WTC11 (cell line): ENCODE results near the gene C11orf42. TPM values are rescaled to one million over a fixed set of nuclear protein-coding genes. Genes with fewer than 3 reads are reported as not detected.

Experiments
- ATAC-seq: fragments of 200-7000 bp; cut with Tn5 transposase; 2 replicates; pipeline ENCODE4 v1.10.0; 2021; ENCODE audit warnings: mild to moderate bottlenecking, moderate library complexity
- CTCF ChIA-PET: fragments of 300-600 bp; sonication (Branson Sonifier 250); formaldehyde crosslinking; loops from one replicate; lab custom pipeline; 2021; ENCODE audit warnings: antibody characterized with exemption; lab: Charles Lee
- POLR2A ChIA-PET: fragments of 350-600 bp; sonication (Branson Sonifier 250); formaldehyde crosslinking; loops from one replicate; lab custom pipeline; 2021; ENCODE audit warnings: antibody characterized with exemption; lab: Charles Lee
- DNase-seq: peaks from one replicate; pipeline ENCODE4 v3.0.0; 2021; ENCODE audit warnings: low spot score
- H3K27ac Mint-ChIP-seq: 2 replicates; pipeline ENCODE4 v1.8.0; 2021; ENCODE audit warnings: mixed read lengths
- H3K27me3 Mint-ChIP-seq: 2 replicates; pipeline ENCODE4 v1.8.0; 2021; ENCODE audit warnings: low read depth, mild to moderate bottlenecking, moderate library complexity, mixed read lengths
- H3K36me3 Mint-ChIP-seq: 2 replicates; pipeline ENCODE4 v1.8.0; 2021; ENCODE audit warnings: mixed read lengths
- H3K4me1 Mint-ChIP-seq: 2 replicates; pipeline ENCODE4 v1.8.0; 2022; ENCODE audit warnings: mixed read lengths
- H3K4me3 Mint-ChIP-seq: 2 replicates; pipeline ENCODE4 v1.8.0; 2021; ENCODE audit warnings: mild to moderate bottlenecking, moderate library complexity, mixed read lengths
- H3K9me3 Mint-ChIP-seq: 2 replicates; pipeline ENCODE4 v1.8.0; 2021; ENCODE audit warnings: mixed read lengths
- AFF4 ChIP-seq: sonication (generic); formaldehyde crosslinking; IDR thresholded peaks from 2 replicates; pipeline ENCODE4 v1.8.1; 2023; ENCODE audit warnings: mild to moderate bottlenecking, missing genetic modification reagents, borderline replicate concordance
- ATF2 ChIP-seq: sonication (generic); formaldehyde crosslinking; IDR thresholded peaks from 2 replicates; pipeline ENCODE4 v1.8.1; 2022; ENCODE audit warnings: low read depth, missing genetic modification reagents, borderline replicate concordance
- CBFB ChIP-seq: sonication (generic); formaldehyde crosslinking; IDR thresholded peaks from 2 replicates; pipeline ENCODE4 v1.8.1; 2022; ENCODE audit warnings: mild to moderate bottlenecking, low read depth, missing genetic modification reagents
- EMX1 ChIP-seq: fragments of 250-450 bp; sonication (Bioruptor Pico); IDR thresholded peaks from 2 replicates; pipeline ENCODE4 v1.8.0; 2021; ENCODE audit warnings: mild to moderate bottlenecking
- FOXJ3 ChIP-seq: sonication (generic); formaldehyde crosslinking; IDR thresholded peaks from 2 replicates; pipeline ENCODE4 v1.9.0; 2021; ENCODE audit warnings: missing genetic modification reagents, mild to moderate bottlenecking, borderline replicate concordance
- GABPB1 ChIP-seq: sonication (generic); formaldehyde crosslinking; IDR thresholded peaks from 2 replicates; pipeline ENCODE4 v1.8.1; 2023; ENCODE audit warnings: mild to moderate bottlenecking, missing genetic modification reagents
- OVOL2 ChIP-seq: fragments of 250-450 bp; sonication (Bioruptor Pico); IDR thresholded peaks from 2 replicates; pipeline ENCODE4 v1.9.0; 2021; ENCODE audit warnings: mild to moderate bottlenecking, borderline replicate concordance
- SMAD3 ChIP-seq: sonication (generic); formaldehyde crosslinking; IDR thresholded peaks from 2 replicates; pipeline ENCODE4 v1.8.0; 2022; ENCODE audit warnings: missing genetic modification reagents, mild to moderate bottlenecking, borderline replicate concordance
- SMAD4 ChIP-seq: sonication (generic); formaldehyde crosslinking; IDR thresholded peaks from 2 replicates; pipeline ENCODE4 v1.8.0; 2022; ENCODE audit warnings: mild to moderate bottlenecking, missing genetic modification reagents
- SOX15 ChIP-seq: fragments of 250-450 bp; sonication (Bioruptor Pico); IDR thresholded peaks from 2 replicates; pipeline ENCODE4 v1.9.0; 2021; ENCODE audit warnings: mild to moderate bottlenecking
- SP1 ChIP-seq: sonication (generic); formaldehyde crosslinking; conservative IDR thresholded peaks from 2 replicates; pipeline ENCODE4 v1.8.1; 2022; ENCODE audit warnings: missing genetic modification reagents
- ZNF281 ChIP-seq: sonication (generic); formaldehyde crosslinking; IDR thresholded peaks from 2 replicates; pipeline ENCODE4 v1.8.0; 2023; ENCODE audit warnings: mild to moderate bottlenecking, missing genetic modification reagents
- ZNF416 ChIP-seq: fragments of 250-450 bp; sonication (Bioruptor Pico); IDR thresholded peaks from 2 replicates; pipeline ENCODE4 v1.9.0; 2021; ENCODE audit warnings: mild to moderate bottlenecking, inconsistent platforms
- ZNF532 ChIP-seq: fragments of 250-450 bp; sonication (Bioruptor Pico); IDR thresholded peaks from 2 replicates; pipeline ENCODE4 v1.9.0; 2021; ENCODE audit warnings: mild to moderate bottlenecking, borderline replicate concordance
- total RNA-seq: library from RNA; stranded (reverse); gene quantifications from 3 replicates; pipeline ENCODE4 v1.2.3, GENCODE V29; 2021
- TF ChIP-seq, protein P1 (sequence below): fragments of 250-450 bp; sonication (Bioruptor Pico); IDR thresholded peaks from 2 replicates; pipeline ENCODE4 v1.9.0; 2021; ENCODE audit warnings: mild to moderate bottlenecking
- TF ChIP-seq, protein P2 (sequence below): sonication (generic); formaldehyde crosslinking; IDR thresholded peaks from 2 replicates; pipeline ENCODE4 v1.8.0; 2022; ENCODE audit warnings: mild to moderate bottlenecking, missing genetic modification reagents

C11orf42 gene
- total RNA-seq, 1 experiment from 2014 or later = not detected

DNA sequence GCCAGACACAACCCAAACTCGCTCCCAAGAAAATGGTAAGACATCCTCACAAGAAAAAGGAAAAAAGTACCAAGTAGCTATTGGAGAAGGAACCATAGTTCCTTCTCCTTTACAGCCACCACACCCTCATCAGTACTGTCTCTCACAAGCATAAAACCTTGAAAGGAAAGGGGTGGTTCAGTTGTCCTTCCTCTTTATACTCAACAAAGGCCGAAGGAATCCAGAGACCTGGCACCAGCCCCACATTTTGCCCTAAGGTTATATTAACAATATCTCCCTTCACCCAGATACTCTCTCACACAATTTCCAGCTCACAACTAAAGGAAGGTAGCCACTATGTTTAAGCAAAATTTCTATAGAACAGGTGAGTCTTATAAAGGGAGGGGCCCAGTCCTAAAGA is 20.5 kb downstream of the C11orf42 start (continued):
- no peak for TF ChIP-seq ZNF532
- TF ChIP-seq, protein P1, sequence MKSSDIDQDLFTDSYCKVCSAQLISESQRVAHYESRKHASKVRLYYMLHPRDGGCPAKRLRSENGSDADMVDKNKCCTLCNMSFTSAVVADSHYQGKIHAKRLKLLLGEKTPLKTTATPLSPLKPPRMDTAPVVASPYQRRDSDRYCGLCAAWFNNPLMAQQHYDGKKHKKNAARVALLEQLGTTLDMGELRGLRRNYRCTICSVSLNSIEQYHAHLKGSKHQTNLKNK (CRISPR knock-in tag) = no peak
- no peak for TF ChIP-seq CBFB
- TF ChIP-seq, protein P2, sequence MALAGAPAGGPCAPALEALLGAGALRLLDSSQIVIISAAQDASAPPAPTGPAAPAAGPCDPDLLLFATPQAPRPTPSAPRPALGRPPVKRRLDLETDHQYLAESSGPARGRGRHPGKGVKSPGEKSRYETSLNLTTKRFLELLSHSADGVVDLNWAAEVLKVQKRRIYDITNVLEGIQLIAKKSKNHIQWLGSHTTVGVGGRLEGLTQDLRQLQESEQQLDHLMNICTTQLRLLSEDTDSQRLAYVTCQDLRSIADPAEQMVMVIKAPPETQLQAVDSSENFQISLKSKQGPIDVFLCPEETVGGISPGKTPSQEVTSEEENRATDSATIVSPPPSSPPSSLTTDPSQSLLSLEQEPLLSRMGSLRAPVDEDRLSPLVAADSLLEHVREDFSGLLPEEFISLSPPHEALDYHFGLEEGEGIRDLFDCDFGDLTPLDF (CRISPR knock-in tag) = no peak

- Mint-ChIP-seq H3K9me3 (no peaks in the 10 kb centered on the region), H3K4me3 (no peak overlapping the region), H3K36me3 (no peaks in the 10 kb centered on the region), H3K4me1 (peaks cover 3% of the 10 kb centered on the region; the same call in 1 of the 2 replicates), H3K27me3 (no peaks in the 10 kb centered on the region), H3K27ac (no peak overlapping the region)
- POLR2A ChIA-PET = no interaction called here
- CTCF ChIA-PET = interaction anchor here (1.3 to 2.2 kb wide), 3 partner anchors 23 to 125 kb away, joined by 3 to 9 read pairs (median 4); no protein-coding TSS in a partner anchor
- DNase-seq (no peak), ATAC-seq (no peak)
- TF ChIP-seq SOX15 (CRISPR knock-in tag) (no peak), GABPB1 (CRISPR knock-in tag) (no peak), SMAD4 (CRISPR knock-in tag) (no peak), ZNF416 (CRISPR knock-in tag) (no peak)
Measured at GRCh38 chr11:6228520-6228919, 23.2 kb downstream of the C11orf42 start.

GRCh38 chr11:6229911-6230310 is 24.6 kb downstream of the C11orf42 start:
- H3K4me1 Mint-ChIP-seq = peaks cover 10% of the 10 kb centered on the region
- no peaks in the 10 kb centered on the region for H3K27me3 Mint-ChIP-seq
- H3K27ac Mint-ChIP-seq = no peak overlapping the region
- ATAC-seq = no peak
- H3K36me3 Mint-ChIP-seq = no peaks in the 10 kb centered on the region
- ChIA-PET CTCF (interaction anchor here (0.5 to 2.2 kb wide), 5 partner anchors 23 to 124 kb away, joined by 3 to 9 read pairs (median 3); no protein-coding TSS in a partner anchor), POLR2A (no interaction called here)
- DNase-seq = no peak
- no peak overlapping the region for H3K4me3 Mint-ChIP-seq
- no peaks in the 10 kb centered on the region for H3K9me3 Mint-ChIP-seq
- no peak for TF ChIP-seq SMAD4 (CRISPR knock-in tag)
- no peak for TF ChIP-seq OVOL2 (CRISPR knock-in tag)
- TF ChIP-seq ATF2 (CRISPR knock-in tag) = no peak
- no peak for TF ChIP-seq SP1 (CRISPR knock-in tag)
- TF ChIP-seq ZNF281 = no peak
- TF ChIP-seq EMX1 (CRISPR knock-in tag) = no peak
- no peak for TF ChIP-seq AFF4 (CRISPR knock-in tag)
- TF ChIP-seq SMAD3 (CRISPR knock-in tag) = no peak
- TF ChIP-seq FOXJ3 = no peak
- TF ChIP-seq, protein P2 (CRISPR knock-in tag) = no peak
